GM18868 (cell line): ENCODE measurements around the gene MCF2L2.

Experiments used
- ATAC-seq: cut with Tn5 transposase; IDR thresholded peaks from one replicate; pipeline ENCODE4 v1.9.1; 2021; ENCODE audit warnings: mild to moderate bottlenecking, moderate library complexity; ENCODE audit not compliant: unreplicated experiment

Gene MCF2L2

GRCh38 chr3:183213415-183214276, 214.8 kb downstream of the MCF2L2 start:
- no peak for ATAC-seq

- ATAC-seq, result no peak
These were observed 215.9 kb downstream of the MCF2L2 start for GRCh38 chr3:183212565-183212964.

GRCh38 chr3:183212096-183212495, 216.3 kb downstream of the MCF2L2 start:
- no peak for ATAC-seq

GRCh38 chr3:183211352-183211751, 217.1 kb downstream of the MCF2L2 start:
- ATAC-seq, result no peak

GRCh38 chr3:183210862-183211341, 217.5 kb downstream of the MCF2L2 start:
- ATAC-seq, result no peak

- ATAC-seq, result no peak
These were observed 218.1 kb downstream of the MCF2L2 start for GRCh38 chr3:183210341-183210740.

GRCh38 chr3:183208800-183209199, 219.6 kb downstream of the MCF2L2 start:
- ATAC-seq, result no peak

GRCh38 chr3:183208260-183208659, 220.2 kb downstream of the MCF2L2 start:
- ATAC-seq, result no peak

GRCh38 chr3:183203670-183204069, 224.7 kb downstream of the MCF2L2 start:
- no peak for ATAC-seq

GRCh38 chr3:183202004-183202722, 226.3 kb downstream of the MCF2L2 start:
- ATAC-seq, result no peak

GRCh38 chr3:183198939-183199338, 229.5 kb downstream of the MCF2L2 start:
- no peak for ATAC-seq

GRCh38 chr3:183197734-183198133, 230.7 kb downstream of the MCF2L2 start:
- no peak for ATAC-seq

GRCh38 chr3:183195266-183195665, 233.2 kb downstream of the MCF2L2 start:
- ATAC-seq, result no peak

GRCh38 chr3:183193762-183194689, 234.4 kb downstream of the MCF2L2 start:
- no peak for ATAC-seq

- no peak for ATAC-seq
These were observed 235.6 kb downstream of the MCF2L2 start for GRCh38 chr3:183192650-183193300.

GRCh38 chr3:183189641-183190040, 238.8 kb downstream of the MCF2L2 start:
- ATAC-seq, result no peak

- no peak for ATAC-seq
These were observed 239.4 kb downstream of the MCF2L2 start for GRCh38 chr3:183188895-183189462.

GRCh38 chr3:183185696-183186095, 242.7 kb downstream of the MCF2L2 start:
- no peak for ATAC-seq

GRCh38 chr3:183182732-183183610, 245.4 kb downstream of the MCF2L2 start:
- no peak for ATAC-seq
